K562 (cell line): ENCODE measurements around the gene UBE2E3. TPM values are rescaled to one million over a fixed set of nuclear protein-coding genes. Genes with fewer than 3 reads are reported as not detected.
A peak's percentile ranks its signal among the peaks of the same experiment; 100 is the strongest.

Experiments used
- ATAC-seq: fragments of 200-7000 bp; cut with Tn5 transposase; 3 replicates; pipeline ENCODE4 v1.9.1; 2020; ENCODE audit warnings: moderate library complexity
- BruUV-seq: library from RNA; stranded (reverse); fragments of 400-500 nt; replicated peaks from 2 replicates; lab custom pipeline; 2021; lab: Mats Ljungman, UMichigan
- CTCF ChIA-PET: fragments of 300-600 bp; formaldehyde crosslinking; extraction: SDS; loops from one replicate; lab custom pipeline; 2021; ENCODE audit warnings: low intra/inter-chr PET ratio; lab: Yijun Ruan, JAX
- POLR2A ChIA-PET: fragments of 300-600, 350-650 bp; sonication (Branson Sonifier 250); formaldehyde crosslinking; extraction: SDS; loops from one replicate; lab custom pipeline; 2021; ENCODE audit warnings: antibody characterized with exemption, inconsistent platforms; lab: Yijun Ruan, JAX
- DNase-seq, 4 experiments: peaks; one replicate each; pipeline versions ENCODE4 v3.0.0 to v3.0.0-alpha.2; 2011 to 2018; ENCODE audit warnings: low spot score in 3 of 4, mixed read lengths in 3 of 4; ENCODE audit errors: extremely low read depth in 1 of 4
- FAIRE-seq: peaks from 2 replicates; lab custom pipeline; 2011; peaks lifted over from hg19 to GRCh38; lab: Jason Lieb, UNC
- H2AFZ ChIP-seq: 2 replicates; pipeline ENCODE4 v1.6.0; 2011; ENCODE audit warnings: low read depth, low read length, control low read depth, inconsistent platforms
- H3K27ac ChIP-seq: fragments of 200-600 bp; 3 replicates; pipeline ENCODE4 v1.8.0; 2011; ENCODE audit warnings: low read depth, mild to moderate bottlenecking, control low read depth, inconsistent platforms, low read length, moderate library complexity, mixed read lengths; ENCODE audit errors: extremely low read depth
- H3K27me3 ChIP-seq, 2 experiments: fragments of 300-600 bp in 1 of 2; 2 replicates in 1 of 2; 3 replicates in 1 of 2; pipeline versions ENCODE4 v1.6.0 to v1.8.0; 2011; ENCODE audit warnings: inconsistent platforms in 2 of 2, low read length in 2 of 2, mild to moderate bottlenecking in 1 of 2, mixed read lengths in 1 of 2, moderate library complexity in 1 of 2; ENCODE audit not compliant: control insufficient read depth in 2 of 2, insufficient read depth in 2 of 2
- H3K36me3 ChIP-seq: fragments of 300-600 bp; 3 replicates; pipeline ENCODE4 v1.8.0; 2011; ENCODE audit warnings: mild to moderate bottlenecking, low read length, inconsistent platforms; ENCODE audit not compliant: control insufficient read depth, insufficient read depth
- H3K4me1 ChIP-seq, 2 experiments: fragments of 200-600 bp in 1 of 2; replicated peaks in 1 of 2; 2 replicates in 1 of 2; 3 replicates in 1 of 2; pipeline versions ENCODE4 v1.5.1 to v1.8.0; 2011; ENCODE audit warnings: inconsistent platforms in 2 of 2, low read length in 2 of 2, mild to moderate bottlenecking in 1 of 2, mixed read lengths in 1 of 2, moderate library complexity in 1 of 2; ENCODE audit not compliant: control insufficient read depth in 2 of 2, insufficient read depth in 2 of 2
- H3K4me2 ChIP-seq: 2 replicates; pipeline ENCODE4 v1.6.1; 2011; ENCODE audit warnings: low read length, control low read depth, inconsistent platforms, mixed read lengths; ENCODE audit not compliant: insufficient read depth
- H3K4me3 ChIP-seq: fragments of 200-600 bp; sonication (generic), shearing (Covaris generic); 2 replicates; pipeline ENCODE4 v1.5.1; 2016; ENCODE audit warnings: control low read depth, inconsistent platforms
- H3K79me2 ChIP-seq: fragments of 200-600 bp; 3 replicates; pipeline ENCODE4 v1.8.0; 2011; ENCODE audit warnings: low read length, inconsistent platforms; ENCODE audit not compliant: control insufficient read depth, insufficient read depth
- H3K9ac ChIP-seq, 2 experiments: 2 replicates each; pipeline versions ENCODE4 v1.6.0 to v1.6.1; 2011; ENCODE audit warnings: low read depth in 2 of 2, low read length in 2 of 2, control low read depth in 1 of 2, inconsistent platforms in 1 of 2, mild to moderate bottlenecking in 1 of 2, mixed read lengths in 1 of 2; ENCODE audit not compliant: insufficient read depth in 1 of 2
- H3K9me1 ChIP-seq: one replicate; pipeline ENCODE4 v1.6.0; 2011; ENCODE audit warnings: inconsistent platforms, mild to moderate bottlenecking, low read length, moderate library complexity; ENCODE audit not compliant: control insufficient read depth, insufficient read depth
- H3K9me3 ChIP-seq: replicated peaks from 2 replicates; pipeline ENCODE4 v1.5.1; 2011; ENCODE audit warnings: low read depth, low read length, inconsistent platforms; ENCODE audit not compliant: control insufficient read depth, insufficient read depth
- H4K20me1 ChIP-seq: replicated peaks from 2 replicates; pipeline ENCODE4 v1.6.1; 2011; ENCODE audit warnings: low read length, inconsistent platforms, mixed read lengths; ENCODE audit not compliant: control insufficient read depth, insufficient read depth
- NFIC ChIP-seq: fragments of 450-650 bp; IDR thresholded peaks from 2 replicates; pipeline ENCODE4 v1.6.1; 2017; ENCODE audit warnings: mild to moderate bottlenecking, inconsistent platforms
- SMARCC2 ChIP-seq: fragments of 450-650 bp; IDR thresholded peaks from 2 replicates; pipeline ENCODE4 v1.6.1; 2017; ENCODE audit warnings: antibody characterized with exemption, moderate library complexity, mild to moderate bottlenecking, low read depth
- WGBS: fragments of 100-300 bp; shearing (Covaris generic); methylation state at CpG from one replicate; pipeline ENCODE4 v1.1.6; 2016; ENCODE audit warnings: low coverage, mixed read lengths; ENCODE audit not compliant: insufficient coverage; ENCODE audit errors: missing lambda C conversion rate; 5-methylcytosine and 5-hydroxymethylcytosine counted together
- in situ Hi-C: fragments of 300-500 bp; cut with MboI; formaldehyde crosslinking; loops from 4 replicates; pipeline ENCODE4 v1.15.0; 2018; ENCODE audit warnings: inconsistent platforms, mixed read lengths
- intact Hi-C: fragments of 100-400 bp; cut with micrococcal nuclease; formaldehyde crosslinking; loops from 2 replicates; pipeline ENCODE4 v1.14.2; 2022
- polyA plus RNA-seq, 8 experiments: library from polyadenylated mRNA; depleted of rRNA in 4 of 8; stranded (reverse) in 5 of 8; unstranded in 3 of 8; fragments of >200 nt; fragmentation: Nextera tagmentation in 2 of 8; fragmentation: Illumina TruSeq in 1 of 8; extraction: Ambion mirVana in 2 of 8; extraction: Trizol in 1 of 8; gene quantifications; 2 replicates each; pipeline versions ENCODE4 v1.2.1 to v1.2.3, GENCODE V29; 2011 to 2014; ENCODE audit warnings: inconsistent platforms in 1 of 8, missing spikeins in 1 of 8
- total RNA-seq, 7 experiments: library from RNA; depleted of rRNA in 6 of 7; stranded (reverse); fragments of >200 nt in 6 of 7; fragmentation: Illumina TruSeq in 2 of 7; extraction: Trizol in 2 of 7; gene quantifications; 2 replicates each; pipeline versions ENCODE4 v1.2.1 to v1.2.3, GENCODE V29; 2011 to 2021; ENCODE audit warnings: low replicate concordance in 1 of 7
- TF ChIP-seq, protein P1 (sequence below), 2 experiments: IDR thresholded peaks in 1 of 2; conservative IDR thresholded peaks in 1 of 2; 2 replicates each; pipeline ENCODE4 v1.6.1; 2016; ENCODE audit warnings: low read depth in 2 of 2, mild to moderate bottlenecking in 1 of 2, missing compliant biosample characterization in 1 of 2, missing genetic modification characterization in 1 of 2, moderate library complexity in 1 of 2

UBE2E3 gene
- total and polyA plus RNA-seq, 9 of the 15 experiments (the other 6 are each of a cell fraction or from before 2014, with no cell fraction given): 58.2 to 173 (median 78.0) TPM

DNA sequence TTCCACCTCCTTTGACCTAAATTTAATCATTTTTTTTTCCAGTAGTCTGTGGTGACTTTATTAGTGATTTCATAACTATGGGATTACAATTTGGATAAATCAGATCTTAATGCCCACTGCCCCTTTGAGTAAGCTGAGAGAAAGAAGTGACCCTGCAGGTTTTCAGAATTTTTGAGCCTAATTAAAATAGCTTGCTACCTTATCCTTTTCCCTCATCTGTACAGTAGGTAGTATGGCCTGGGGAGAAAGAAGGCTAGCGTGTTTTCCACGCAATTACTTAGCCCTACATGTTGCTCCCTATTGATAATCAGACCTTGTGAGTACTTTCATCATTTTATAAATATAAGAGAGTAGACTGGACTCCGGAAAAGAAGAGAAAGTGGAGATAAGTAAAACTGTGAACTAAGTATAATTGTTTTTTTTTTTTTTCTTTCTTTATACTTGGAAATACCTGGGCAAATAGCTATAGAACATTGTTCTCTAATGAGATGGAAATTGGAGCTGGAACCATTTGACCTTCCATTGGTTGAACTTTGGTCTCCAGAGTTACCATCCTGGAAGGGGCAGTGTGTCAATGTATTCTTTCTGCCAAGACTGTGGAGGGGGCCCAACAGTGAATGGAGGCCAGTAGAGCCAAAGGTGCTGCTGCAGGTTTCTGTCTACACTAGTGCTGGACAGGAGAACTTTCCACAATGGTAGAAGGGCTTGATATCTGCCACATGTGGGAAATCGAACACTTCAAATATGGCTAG, 26.9 kb downstream of the UBE2E3 start (continued):
- TF ChIP-seq SMARCC2: no peak

- Histone ChIP-seq H3K27me3 (no peaks in the 10 kb centered on the region), H3K36me3 (no peaks in the 10 kb centered on the region), H3K4me2 (no peak overlapping the region), H3K9me1 (no peaks in the 10 kb centered on the region), H4K20me1 (0 out of 2 replicates have a peak, but pooled peaks cover 4% of the 10 kb centered on the region), H3K4me1 (peaks cover 3 to 10% of the 10 kb centered on the region in 2 experiments; a peak in 3 of 5 replicates), H3K27ac (no peak overlapping the region), H2AFZ (no peak overlapping the region), H3K4me3 (no peak overlapping the region), H3K9me3 (no peaks in the 10 kb centered on the region), H3K9ac (no peak overlapping the region), H3K79me2 (peaks cover 91% of the 10 kb centered on the region)
- ChIA-PET CTCF (no interaction called here), POLR2A (no interaction called here)
- 53% methylated on average over 3 of the region's 3 CpGs for WGBS
- BruUV-seq: no TSS peak
- ATAC-seq: peak; percentile 55
- in situ Hi-C loops (no loop called here), intact Hi-C loops (no loop called here)
- FAIRE-seq: no peak
- peak in 1 of 4 experiments; percentile 5 for DNase-seq
- TF ChIP-seq, protein P1, sequence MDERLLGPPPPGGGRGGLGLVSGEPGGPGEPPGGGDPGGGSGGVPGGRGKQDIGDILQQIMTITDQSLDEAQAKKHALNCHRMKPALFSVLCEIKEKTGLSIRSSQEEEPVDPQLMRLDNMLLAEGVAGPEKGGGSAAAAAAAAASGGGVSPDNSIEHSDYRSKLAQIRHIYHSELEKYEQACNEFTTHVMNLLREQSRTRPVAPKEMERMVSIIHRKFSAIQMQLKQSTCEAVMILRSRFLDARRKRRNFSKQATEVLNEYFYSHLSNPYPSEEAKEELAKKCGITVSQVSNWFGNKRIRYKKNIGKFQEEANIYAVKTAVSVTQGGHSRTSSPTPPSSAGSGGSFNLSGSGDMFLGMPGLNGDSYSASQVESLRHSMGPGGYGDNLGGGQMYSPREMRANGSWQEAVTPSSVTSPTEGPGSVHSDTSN (CRISPR knock-in tag; IDR thresholded peaks at IDR 0.05; ENCODE audit: low read depth): no peak
- TF ChIP-seq, protein P1 (tag; conservative IDR thresholded peaks at IDR 0.05; ENCODE audit: low read depth): no peak
- peak; percentile 66 for TF ChIP-seq NFIC
Measured at GRCh38 chr2:181008407-181008806, 28.0 kb downstream of the UBE2E3 start.
